GM18870 (cell line): ENCODE measurements around the gene DGKB.

Experiments used
- ATAC-seq: cut with Tn5 transposase; IDR thresholded peaks from one replicate; pipeline ENCODE4 v1.9.1; 2021; ENCODE audit warnings: moderate library complexity; ENCODE audit not compliant: unreplicated experiment

Gene DGKB

GRCh38 chr7:14825912-14826311 lies 76.6 kb downstream of the DGKB start:
- ATAC-seq, result no peak

- ATAC-seq, result no peak
Measured at GRCh38 chr7:14822481-14822854, 80.1 kb downstream of the DGKB start.

GRCh38 chr7:14821757-14822480 lies 80.6 kb downstream of the DGKB start:
- ATAC-seq, result no peak

- ATAC-seq, result no peak
Measured at GRCh38 chr7:14818871-14819270, 83.7 kb downstream of the DGKB start.

- ATAC-seq, result no peak
Measured at GRCh38 chr7:14817829-14818614, 84.5 kb downstream of the DGKB start.

- ATAC-seq, result no peak
Measured at GRCh38 chr7:14807507-14807906, 95.0 kb downstream of the DGKB start.

- no peak for ATAC-seq
Measured at GRCh38 chr7:14806891-14807290, 95.7 kb downstream of the DGKB start.

GRCh38 chr7:14805105-14805719 lies 97.3 kb downstream of the DGKB start:
- ATAC-seq, result no peak

- ATAC-seq, result no peak
Measured at GRCh38 chr7:14800664-14801063, 101.9 kb downstream of the DGKB start.

GRCh38 chr7:14793151-14793550 lies 109.4 kb downstream of the DGKB start:
- ATAC-seq, result no peak

GRCh38 chr7:14787551-14787950 lies 115.0 kb downstream of the DGKB start:
- ATAC-seq, result no peak

GRCh38 chr7:14786314-14786895 lies 116.1 kb downstream of the DGKB start:
- ATAC-seq, result no peak

GRCh38 chr7:14777806-14778205 lies 124.7 kb downstream of the DGKB start:
- no peak for ATAC-seq

- ATAC-seq, result no peak
Measured at GRCh38 chr7:14776266-14776665, 126.3 kb downstream of the DGKB start.

GRCh38 chr7:14773729-14774271 lies 128.8 kb downstream of the DGKB start:
- ATAC-seq, result no peak

- ATAC-seq, result no peak
Measured at GRCh38 chr7:14770614-14771013, 131.9 kb downstream of the DGKB start.

GRCh38 chr7:14769261-14769660 lies 133.3 kb downstream of the DGKB start:
- ATAC-seq, result no peak

- no peak for ATAC-seq
Measured at GRCh38 chr7:14767716-14768425, 134.7 kb downstream of the DGKB start.

- ATAC-seq, result no peak
Measured at GRCh38 chr7:14766747-14767146, 135.8 kb downstream of the DGKB start.

GRCh38 chr7:14765731-14766130 lies 136.8 kb downstream of the DGKB start:
- no peak for ATAC-seq

GRCh38 chr7:14762561-14762960 lies 140.0 kb downstream of the DGKB start:
- ATAC-seq, result no peak
